GM19452 (cell line): ENCODE measurements around the gene IL1RAPL1.

Experiments used
- ATAC-seq: cut with Tn5 transposase; IDR thresholded peaks from one replicate; pipeline ENCODE4 v1.9.1; 2021; ENCODE audit not compliant: unreplicated experiment

The IL1RAPL1 gene

DNA sequence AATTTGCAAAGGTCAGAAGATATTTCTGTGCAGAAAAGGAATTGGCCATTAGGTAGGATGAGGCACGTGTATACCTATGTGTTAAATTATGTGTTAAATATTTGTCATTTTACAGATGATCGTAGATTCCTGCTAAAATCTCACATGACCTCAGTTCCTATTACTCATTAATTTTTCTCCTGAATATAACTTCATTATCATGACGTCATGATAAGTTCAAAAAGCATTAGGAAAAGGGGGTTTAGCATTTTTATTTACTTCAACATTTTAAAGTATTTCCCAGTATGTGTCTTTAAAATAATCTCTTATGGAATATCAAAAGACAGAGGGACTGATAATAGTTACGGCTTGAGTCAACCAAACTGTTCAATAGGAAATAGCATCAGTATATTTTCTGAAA, 372.8 kb downstream of the IL1RAPL1 start:
- no peak for ATAC-seq

DNA sequence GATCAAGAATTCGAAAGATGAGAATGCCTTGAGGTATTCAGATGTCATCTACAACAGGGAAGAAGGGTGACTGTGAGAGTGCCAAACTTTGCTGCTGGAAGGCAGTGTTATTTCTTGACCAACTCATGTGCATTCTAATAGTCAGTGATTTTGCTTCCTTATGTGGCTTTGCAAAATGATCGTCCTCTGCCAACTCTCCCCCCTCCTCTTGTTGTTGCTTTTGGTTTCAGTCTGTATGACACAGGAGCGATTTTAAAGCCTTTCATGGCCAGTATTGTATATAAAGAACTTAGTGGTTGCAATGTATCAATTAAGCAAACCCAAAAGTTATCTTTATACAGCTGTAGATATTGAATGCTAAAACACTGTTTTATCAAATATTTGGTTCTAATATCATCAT, 379.1 kb downstream of the IL1RAPL1 start:
- ATAC-seq = no peak

DNA sequence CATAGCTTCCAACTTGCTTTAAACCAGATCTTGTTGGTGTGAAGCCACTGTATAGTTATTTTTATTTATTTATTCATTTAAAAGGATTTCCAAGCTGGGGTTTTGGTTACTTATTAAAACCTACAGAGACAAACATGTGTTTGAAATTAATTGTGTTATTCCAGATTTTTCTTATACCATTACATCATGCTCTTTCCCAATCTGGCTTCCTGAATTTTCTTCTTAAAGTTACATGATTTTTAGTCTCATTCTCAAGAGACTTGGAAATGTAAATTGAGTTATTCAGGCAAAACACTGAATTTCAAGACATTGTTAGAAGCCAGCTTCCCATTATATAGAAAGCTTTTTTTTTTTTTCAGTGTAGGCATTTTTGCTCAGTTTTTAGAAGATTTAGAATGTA, 381.9 kb downstream of the IL1RAPL1 start:
- no peak for ATAC-seq

DNA sequence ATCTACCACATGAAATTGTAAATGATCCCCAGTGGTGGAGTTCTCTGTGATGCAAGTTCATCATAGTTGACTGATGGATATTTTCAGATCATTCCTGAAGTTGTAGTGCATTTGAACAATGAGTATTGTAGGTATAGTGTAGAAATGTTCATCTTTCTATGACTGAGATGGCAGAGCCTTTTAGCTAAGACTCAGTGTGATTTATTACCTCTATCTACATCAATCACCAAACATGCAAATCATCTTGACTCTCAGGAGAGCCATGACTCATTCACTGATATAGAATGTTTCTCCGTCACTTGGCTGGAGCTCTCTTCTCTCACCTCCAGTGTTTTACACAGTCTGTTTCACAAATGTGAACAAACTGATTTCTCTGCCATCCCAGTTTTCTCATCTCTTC, 392.6 kb downstream of the IL1RAPL1 start:
- ATAC-seq = no peak

DNA sequence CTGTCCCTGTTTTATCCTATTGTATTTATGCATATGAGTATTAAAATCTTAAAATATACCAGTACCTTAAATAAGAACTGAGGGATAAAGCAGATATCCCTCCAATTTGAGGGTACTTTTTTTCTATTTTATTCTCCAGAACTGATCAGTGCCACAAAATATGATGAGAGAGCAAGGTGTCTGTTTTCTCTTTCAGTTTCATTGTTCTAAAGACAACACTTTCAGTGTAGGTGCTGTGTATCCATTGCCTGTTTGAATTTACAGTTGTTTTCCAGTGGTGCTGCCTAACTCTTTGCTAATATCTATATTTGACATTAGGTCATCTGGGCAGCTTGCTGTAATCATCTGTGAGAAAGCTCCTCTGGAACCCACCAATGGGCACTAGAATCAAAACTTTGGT, 394.7 kb downstream of the IL1RAPL1 start:
- ATAC-seq = no peak

DNA sequence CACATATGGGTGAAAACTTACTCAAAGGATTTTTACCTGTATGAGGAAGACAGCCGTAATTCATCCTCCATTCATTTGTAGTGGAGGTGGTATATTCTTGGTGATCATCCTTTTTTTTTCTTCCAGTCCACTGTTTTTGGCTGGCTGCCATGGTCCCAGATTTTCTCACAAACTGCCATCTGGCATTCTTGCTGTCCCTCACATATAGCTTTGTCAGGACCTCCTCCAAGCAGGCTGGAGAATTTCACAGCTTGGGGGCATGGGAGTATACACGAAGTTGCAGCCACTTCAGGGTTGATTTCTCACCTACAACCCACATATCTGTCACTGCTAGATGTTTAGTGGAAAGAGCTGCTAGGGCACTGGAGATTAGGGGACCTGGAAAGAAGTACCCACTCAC, 401.0 kb downstream of the IL1RAPL1 start:
- ATAC-seq = no peak

DNA sequence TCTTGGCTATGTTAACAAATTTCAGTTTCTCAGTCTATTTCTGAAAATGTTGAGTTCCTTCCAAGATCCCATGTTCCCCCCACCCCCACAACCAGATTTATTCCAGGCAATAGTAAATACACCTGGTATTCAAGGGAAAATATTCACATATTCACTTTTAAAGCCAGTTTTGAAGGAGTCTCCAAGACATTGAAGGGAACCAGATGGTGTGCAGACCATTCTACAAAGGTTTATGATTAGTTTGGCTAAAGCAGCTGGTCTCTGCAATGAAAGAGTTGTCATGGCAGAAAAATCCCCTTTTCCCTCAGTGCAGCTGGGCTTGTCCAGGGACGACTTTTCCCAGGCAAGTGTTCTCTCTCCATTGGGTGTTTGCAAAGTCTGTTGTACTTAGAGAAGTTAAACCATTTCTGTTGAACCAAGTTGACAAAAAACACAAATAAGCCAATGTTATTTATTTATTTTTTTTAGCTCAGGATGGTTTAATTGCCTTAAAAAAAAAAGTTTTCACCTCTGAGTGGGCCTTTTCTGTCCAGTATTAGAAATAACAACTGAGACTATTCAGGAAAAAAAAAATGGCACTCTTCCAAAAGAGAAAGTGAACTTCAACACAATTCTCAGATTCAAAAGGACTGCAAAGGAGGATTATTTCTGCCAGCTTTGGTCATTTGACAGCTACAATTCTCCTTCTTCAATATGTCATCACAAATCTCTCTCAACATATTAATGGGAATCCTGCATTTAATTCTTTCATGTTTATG, 410.6 kb downstream of the IL1RAPL1 start:
- ATAC-seq = no peak

DNA sequence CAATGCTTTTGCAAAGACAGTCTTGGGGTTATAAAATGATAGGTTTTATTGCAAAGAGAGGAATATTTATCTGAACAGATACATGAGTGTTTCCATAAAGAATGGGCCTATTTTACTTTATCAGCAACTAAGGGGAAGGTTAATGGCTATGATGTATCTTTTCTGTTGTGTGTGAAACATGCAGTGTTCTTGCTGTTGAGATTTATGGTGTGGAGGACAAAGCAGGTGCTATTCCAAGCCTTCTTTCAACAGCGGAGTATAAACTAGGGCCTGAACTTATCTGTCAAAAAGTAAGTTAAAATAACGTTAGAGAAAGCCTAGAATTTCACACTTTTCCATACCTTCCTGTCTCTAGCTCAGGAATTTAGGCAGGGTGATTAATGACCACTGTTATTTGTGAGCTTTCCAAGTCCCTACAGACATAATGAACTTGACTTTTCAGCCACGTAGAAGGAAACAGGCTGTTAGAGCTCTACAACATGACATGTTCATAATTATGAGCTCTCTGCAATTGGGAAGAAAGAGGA, 411.4 kb downstream of the IL1RAPL1 start:
- ATAC-seq = no peak

DNA sequence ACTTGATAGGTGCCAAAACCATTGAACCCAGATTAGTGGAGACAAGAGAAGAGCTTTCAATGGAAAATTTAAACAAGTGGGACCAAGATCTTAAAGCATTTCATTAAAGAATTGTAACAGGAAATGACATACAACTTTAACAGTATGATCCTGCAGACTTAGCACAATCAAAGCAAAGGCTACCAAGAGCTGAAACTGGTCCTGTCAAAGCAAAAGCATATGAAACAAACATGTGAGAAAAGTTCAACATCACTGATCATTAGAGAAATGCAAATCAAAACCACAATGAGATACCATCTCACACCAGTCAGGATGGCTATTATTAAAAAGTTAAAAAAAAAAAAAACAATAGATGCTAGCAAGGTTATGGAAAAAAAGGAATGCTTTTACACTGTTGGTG, 425.6 kb downstream of the IL1RAPL1 start:
- ATAC-seq = no peak

DNA sequence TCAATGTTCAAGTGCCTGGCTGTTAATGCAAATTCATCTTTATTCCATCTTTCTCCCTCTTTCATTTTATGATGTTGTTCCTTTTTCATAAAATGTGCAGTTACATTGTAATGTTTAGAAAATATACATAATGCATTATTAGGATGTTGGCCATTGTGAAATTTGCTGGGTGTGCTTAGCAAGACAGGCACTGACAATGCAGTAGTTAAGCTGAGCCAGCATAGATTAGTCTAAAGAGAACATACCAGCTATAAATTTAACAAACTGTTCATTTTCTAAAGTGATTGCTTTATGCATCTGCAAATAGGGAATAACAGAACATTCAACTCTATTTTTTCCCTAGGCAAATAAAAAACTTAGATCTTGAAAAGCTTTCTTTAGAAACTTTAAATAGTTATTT, 436.0 kb downstream of the IL1RAPL1 start:
- no peak for ATAC-seq

DNA sequence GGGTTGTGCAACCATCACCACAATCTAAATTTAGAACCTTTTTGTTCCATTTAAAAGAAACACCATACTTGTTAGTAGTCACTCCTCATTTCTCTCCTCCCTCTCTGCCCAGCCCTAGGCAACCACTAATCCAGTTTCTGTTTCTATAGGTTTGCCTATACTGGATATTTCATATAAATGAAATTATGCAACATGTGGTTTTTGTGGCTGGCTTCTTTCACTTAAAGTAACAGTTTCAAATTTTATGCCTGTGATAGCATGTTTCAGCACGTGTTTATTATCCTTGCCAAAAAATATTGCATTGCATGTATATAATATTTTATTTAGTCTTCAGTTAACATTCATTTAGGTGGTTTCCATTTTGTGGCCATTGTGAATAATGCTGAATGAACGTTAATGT, 437.6 kb downstream of the IL1RAPL1 start:
- ATAC-seq = no peak

DNA sequence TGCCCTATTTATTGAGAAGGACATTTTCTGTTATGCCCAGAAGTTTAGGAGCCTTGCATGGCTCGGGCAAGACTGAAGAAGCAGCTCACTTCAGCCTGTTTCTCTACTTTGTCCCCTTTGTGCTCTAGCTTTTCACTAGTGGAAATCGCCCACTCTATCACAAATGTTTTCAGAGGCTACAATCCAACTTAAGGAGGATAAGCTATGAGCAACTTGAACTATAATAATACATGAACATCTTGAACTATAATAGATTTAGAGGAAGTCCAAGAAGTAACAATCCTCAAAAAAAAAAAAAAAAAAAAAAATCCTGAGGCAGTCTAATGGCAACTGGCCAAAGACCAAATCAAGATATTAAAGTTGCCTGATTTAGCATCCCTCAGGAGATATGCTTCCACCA, 452.3 kb downstream of the IL1RAPL1 start:
- no peak for ATAC-seq

DNA sequence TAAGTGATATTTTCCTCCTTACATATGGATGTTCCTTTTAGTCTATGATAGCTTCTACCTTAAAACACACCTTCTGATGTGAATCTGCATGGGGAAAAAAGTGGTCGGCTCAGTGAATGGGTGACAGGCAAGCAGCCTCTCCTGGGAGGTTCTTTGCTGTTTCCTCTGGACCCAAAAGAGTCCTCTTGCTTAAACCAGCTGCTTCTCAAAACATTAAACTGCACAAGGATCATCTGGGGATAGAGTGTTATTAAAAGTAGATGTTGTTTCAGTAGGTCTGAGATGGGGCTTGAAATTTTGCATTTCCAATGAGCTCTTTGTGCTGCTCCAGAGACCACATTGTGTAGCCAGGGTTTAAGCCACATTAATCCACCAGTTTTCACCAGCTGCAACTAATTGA, 452.9 kb downstream of the IL1RAPL1 start:
- no peak for ATAC-seq

DNA sequence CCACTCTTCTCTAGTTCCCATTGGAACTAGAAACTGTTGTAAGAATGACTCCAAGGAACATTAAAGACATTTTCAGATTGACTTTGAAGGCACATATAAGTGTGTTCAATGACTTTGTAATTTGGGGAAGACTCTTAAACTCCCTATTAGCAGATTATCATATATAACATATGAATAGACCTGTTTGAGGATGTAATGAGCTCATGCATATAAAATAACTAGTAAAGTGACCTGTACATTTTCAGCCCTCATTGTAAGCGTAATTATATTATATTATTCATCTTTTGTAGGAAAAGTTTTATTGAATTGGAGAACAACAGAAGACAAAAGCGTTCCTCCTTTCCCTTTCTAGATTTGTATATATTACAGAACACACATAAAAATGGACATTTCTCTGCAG, 455.1 kb downstream of the IL1RAPL1 start:
- no peak for ATAC-seq

DNA sequence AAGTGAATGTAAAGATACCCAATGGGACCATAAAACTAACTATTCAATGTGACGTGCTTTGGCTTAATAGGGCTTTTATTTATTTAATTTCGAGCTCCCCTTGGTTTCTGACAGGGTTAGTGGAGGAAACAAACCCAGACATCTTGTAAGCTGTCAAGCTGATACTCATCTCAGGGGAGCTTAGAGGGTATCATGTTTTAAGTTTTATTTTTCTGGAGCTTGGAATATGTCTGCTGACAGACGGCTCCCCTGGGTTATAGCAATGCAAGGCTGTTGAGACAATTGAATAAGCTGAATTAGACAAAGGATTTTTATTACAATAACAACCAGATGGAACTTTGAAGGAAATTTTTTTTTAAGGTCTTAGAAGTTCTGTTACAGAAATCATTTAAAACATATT, 456.5 kb downstream of the IL1RAPL1 start:
- no peak for ATAC-seq

DNA sequence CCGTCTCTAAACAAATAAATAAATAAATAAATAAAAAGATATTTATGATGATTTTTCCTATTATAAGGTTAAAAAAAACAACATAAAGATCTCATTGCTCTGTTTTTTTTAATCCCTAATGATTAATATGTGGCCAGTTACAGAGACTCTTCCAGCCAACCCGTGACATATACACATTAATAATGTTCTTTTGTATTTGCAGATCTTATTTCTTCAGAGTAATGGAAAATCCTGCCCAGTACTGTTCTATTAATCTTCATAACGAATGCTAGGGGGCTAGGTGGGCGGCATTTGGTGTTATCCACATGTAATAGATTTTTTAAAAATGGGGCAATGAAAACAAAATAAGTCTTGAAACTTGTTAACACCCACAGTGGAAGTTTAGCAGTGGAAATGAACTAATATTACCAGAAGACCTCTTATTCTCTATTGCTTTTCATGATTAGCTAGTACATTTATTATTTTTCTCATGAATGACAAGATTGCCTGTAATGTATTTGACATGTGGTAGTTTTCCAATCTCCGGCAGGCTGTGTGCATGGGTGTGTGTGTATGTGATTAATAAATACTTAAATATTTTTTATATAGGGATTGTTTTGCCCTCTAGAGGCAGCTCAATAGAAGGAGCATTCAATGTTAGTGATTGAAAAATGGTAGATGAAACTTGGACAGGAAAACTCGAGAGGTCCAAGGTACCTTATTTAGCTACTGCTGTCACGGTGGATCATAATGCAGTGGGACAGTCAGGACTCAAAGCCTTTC, 457.4 kb downstream of the IL1RAPL1 start:
- no peak for ATAC-seq

DNA sequence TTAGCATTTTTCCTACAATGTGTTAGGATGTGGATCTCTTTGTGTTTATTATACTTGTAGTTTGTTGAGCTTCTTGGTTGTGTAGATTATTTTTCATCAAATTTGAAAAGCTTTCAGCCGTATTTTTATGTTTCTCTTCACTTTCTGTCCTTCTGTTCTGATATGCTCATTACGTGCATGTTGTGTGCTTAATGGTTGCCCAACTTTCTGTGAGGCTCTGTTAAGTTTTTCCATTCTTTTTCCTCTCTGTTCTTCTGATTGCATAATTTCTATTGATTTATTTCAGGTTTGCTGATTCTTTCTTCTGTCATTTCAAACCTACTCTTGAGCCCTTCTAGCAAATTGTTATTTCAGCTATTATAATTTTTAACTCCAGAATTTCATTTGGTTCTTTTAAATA, 478.2 kb downstream of the IL1RAPL1 start:
- ATAC-seq = no peak

DNA sequence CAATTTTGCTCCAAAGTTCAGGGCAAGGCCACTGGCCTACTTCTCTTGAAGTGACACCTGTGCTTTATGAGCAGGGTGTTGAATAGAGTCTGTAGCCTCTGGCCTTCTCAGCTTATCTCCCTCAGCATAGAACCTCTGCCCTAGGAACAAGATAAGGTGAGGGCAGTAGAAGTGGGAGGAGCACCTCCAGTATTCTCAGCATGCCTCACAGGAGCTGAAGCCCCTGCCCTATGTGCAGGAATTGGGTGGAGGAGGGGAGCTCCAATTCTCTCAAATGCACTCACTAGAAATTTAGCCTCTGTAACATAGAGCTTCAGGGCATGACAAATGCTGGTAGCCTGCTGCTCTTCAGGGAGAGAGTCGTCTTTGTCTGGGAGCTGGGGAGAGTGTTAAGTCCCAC, 479.3 kb downstream of the IL1RAPL1 start:
- no peak for ATAC-seq

DNA sequence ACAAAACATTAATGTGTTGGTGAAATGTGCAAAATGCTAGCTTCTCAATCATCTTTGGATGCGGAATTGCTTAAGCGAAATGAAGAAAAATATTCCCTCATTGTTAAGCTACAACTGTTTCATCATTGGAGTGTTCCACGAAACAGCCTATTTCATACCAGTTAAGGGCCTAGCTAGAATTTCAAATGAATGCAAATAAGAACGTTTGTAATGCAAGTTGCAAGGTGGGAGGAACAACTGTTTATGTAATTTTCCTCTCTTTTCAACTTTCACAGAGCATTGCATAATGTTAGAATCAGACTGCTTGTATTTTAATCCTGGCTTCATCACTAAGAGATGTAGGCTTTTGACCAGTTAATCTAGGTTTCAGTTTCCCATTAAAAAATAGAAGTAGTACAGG, 480.1 kb downstream of the IL1RAPL1 start:
- ATAC-seq = no peak

DNA sequence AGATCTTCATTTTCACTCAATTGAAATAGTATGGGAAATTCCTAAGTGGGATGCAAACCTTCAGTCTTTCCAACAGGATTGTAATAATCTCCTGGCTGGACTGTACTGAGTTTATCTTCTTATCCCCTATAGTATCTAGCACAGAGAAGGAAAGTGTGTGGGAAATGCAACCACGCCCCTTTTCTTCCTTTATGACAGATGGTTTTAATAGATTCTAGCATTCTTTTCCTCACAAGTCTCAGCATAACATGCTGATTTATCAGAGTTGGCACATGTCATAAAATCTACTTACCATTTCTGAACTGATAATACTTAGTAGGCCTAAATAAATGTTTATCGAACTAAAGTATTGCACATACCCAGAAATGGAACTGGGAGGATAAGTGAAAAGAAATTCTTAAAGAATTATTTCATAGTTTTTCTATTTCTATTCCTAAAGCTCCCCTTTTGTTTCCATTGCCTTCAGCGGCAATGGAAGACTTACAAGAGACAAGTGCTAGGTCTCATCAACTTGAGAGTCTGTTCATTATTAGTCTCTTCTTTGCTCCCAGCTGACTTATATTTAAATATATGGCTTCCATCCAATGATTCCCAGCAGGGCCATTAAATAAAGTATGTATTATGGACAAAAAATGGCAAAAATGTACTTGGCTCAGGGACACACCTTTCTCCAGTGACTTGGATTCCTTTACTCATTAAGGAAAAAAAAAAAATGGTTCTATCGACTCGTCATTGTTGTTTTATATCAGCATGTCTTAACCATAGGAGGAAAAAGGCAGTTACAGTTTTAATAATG, 484.5 kb downstream of the IL1RAPL1 start:
- ATAC-seq = no peak

DNA sequence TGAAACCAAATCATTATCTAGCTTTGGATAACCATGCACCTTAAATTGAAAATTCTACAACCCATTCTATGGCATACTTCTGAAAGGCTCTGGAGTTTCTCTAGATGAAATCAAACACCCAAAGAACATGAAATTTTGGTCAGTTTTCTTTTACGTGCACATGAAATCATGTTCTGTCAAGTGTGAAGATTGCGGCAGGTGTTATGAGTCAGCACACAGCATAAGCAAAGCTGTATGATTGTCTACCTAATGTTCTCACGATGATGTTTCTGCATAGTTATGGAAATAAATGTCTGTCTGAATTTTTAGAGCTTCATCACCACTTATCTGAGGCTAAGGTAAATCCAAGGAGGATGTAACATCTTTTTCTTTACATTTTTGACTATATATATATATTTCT, 495.3 kb downstream of the IL1RAPL1 start:
- ATAC-seq = no peak

DNA sequence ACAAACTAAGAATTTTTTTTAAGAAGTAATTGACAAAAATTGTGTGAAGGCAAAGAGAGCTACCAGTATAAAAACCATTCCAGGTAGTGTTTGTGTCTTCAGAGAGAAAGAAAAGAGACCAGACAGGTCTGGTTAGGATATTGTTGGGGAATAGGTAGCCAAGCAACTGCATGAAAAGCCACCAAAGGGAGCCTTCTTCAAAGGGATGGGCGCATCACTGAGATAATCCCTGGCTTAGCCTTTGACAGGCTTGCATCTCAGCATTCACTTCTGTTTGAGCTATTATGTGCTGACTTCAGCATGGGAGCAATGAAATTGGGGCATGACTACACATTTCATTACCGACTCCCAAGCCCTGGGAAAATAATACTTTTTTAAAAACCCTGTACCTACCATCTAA, 496.6 kb downstream of the IL1RAPL1 start:
- no peak for ATAC-seq
